Panc1 (cell line): Measurements from ENCODE around the gene NIPAL3. TPM values are rescaled to one million over a fixed set of nuclear protein-coding genes. Genes with fewer than 3 reads are reported as not detected.

Experiments
- ATAC-seq: fragments of 200-7000 bp; cut with Tn5 transposase; 2 replicates; pipeline ENCODE4 v1.9.1; 2020; ENCODE audit warnings: mild to moderate bottlenecking, moderate library complexity
- BruUV-seq: library from RNA; stranded (reverse); fragments of 400-500 nt; replicated peaks from 2 replicates; lab custom pipeline; 2021; lab: Mats Ljungman, UMichigan
- CTCF ChIA-PET: fragments of 300-600 bp; sonication (Branson Sonifier 250); formaldehyde crosslinking; loops from one replicate; lab custom pipeline; 2022; ENCODE audit warnings: antibody characterized with exemption; lab: Charles Lee
- POLR2A ChIA-PET: fragments of 300-600 bp; sonication (Branson Sonifier 250); formaldehyde crosslinking; loops from one replicate; lab custom pipeline; 2022; ENCODE audit warnings: antibody characterized with exemption; lab: Charles Lee
- DNase-seq: peaks from one replicate; pipeline ENCODE4 v3.0.0-alpha.2; 2010; ENCODE audit warnings: low read depth, low spot score
- H3K27ac ChIP-seq: 2 replicates; pipeline ENCODE4 v1.5.1; 2011; ENCODE audit warnings: mild to moderate bottlenecking, low read length, inconsistent platforms
- H3K27me3 ChIP-seq: fragments of 200-500 bp; sonication (Bioruptor generic); 2 replicates; pipeline ENCODE4 v1.6.0; 2014; ENCODE audit warnings: low read length, inconsistent platforms; ENCODE audit not compliant: control insufficient read depth, insufficient read depth
- H3K36me3 ChIP-seq: fragments of 200-500 bp; sonication (Bioruptor generic); 2 replicates; pipeline ENCODE4 v1.5.1; 2014; ENCODE audit warnings: inconsistent platforms, mild to moderate bottlenecking, low read length, moderate library complexity; ENCODE audit not compliant: control insufficient read depth, insufficient read depth
- H3K4me1 ChIP-seq: 2 replicates; pipeline ENCODE4 v1.5.1; 2011; ENCODE audit warnings: inconsistent platforms, mild to moderate bottlenecking, low read length, moderate library complexity; ENCODE audit not compliant: control insufficient read depth, insufficient read depth
- H3K4me3 ChIP-seq, 2 experiments: 2 replicates each; pipeline ENCODE4 v1.5.1; 2011 to 2012; ENCODE audit warnings: low read depth in 2 of 2, low read length in 2 of 2, mild to moderate bottlenecking in 2 of 2, inconsistent platforms in 1 of 2, moderate library complexity in 1 of 2
- H3K9me3 ChIP-seq: fragments of 200-500 bp; sonication (Bioruptor generic); 2 replicates; pipeline ENCODE4 v1.5.1; 2014; ENCODE audit warnings: low read depth, mild to moderate bottlenecking, inconsistent platforms, low read length, moderate library complexity; ENCODE audit not compliant: control insufficient read depth, insufficient read depth
- POLR2AphosphoS5 ChIP-seq: IDR thresholded peaks from 2 replicates; pipeline ENCODE4 v1.6.1; 2012; ENCODE audit warnings: mild to moderate bottlenecking, low read depth, low read length, moderate library complexity
- REST ChIP-seq, 2 experiments: IDR thresholded peaks; 2 replicates each; pipeline ENCODE4 v1.6.1; 2011 to 2012; ENCODE audit warnings: low read depth in 2 of 2, control low read depth in 1 of 2, low read length in 1 of 2, mild to moderate bottlenecking in 1 of 2, moderate library complexity in 1 of 2; ENCODE audit not compliant: insufficient read depth in 1 of 2
- SIN3A ChIP-seq: IDR thresholded peaks from 2 replicates; pipeline ENCODE4 v1.6.1; 2012; ENCODE audit warnings: low read depth, mild to moderate bottlenecking, low read length, moderate library complexity, borderline replicate concordance; ENCODE audit not compliant: insufficient read depth
- TCF7L2 ChIP-seq: IDR thresholded peaks from 2 replicates; pipeline ENCODE4 v1.6.1; 2011; ENCODE audit warnings: mild to moderate bottlenecking, low read depth, low read length, inconsistent platforms
- in situ Hi-C: cut with HindIII; loops from 2 replicates; pipeline ENCODE4 v1.10.0; 2016; ENCODE audit warnings: low sequenced_read_pairs, low pct_unique_long_range_greater_than_20kb
- intact Hi-C: fragments of 100-400 bp; cut with micrococcal nuclease; formaldehyde crosslinking; loops from one replicate; pipeline ENCODE4 v1.10.0; 2022; ENCODE audit not compliant: unreplicated experiment
- total RNA-seq: library from RNA; stranded (reverse); gene quantifications from one replicate; pipeline ENCODE4 v1.2.1, GENCODE V29; 2021; ENCODE audit not compliant: unreplicated experiment
- TF ChIP-seq, protein P1 (sequence below): fragments of 450-650 bp; IDR thresholded peaks from 2 replicates; pipeline ENCODE4 v1.5.1; 2017; ENCODE audit warnings: mild to moderate bottlenecking

NIPAL3 gene
- total RNA-seq, 1 experiment from 2014 or later = 13.6 TPM

- H3K9me3 ChIP-seq = no peaks in the 10 kb centered on the region
- ChIA-PET POLR2A (no interaction called here), CTCF (interaction anchor here (1.4 kb wide), 1 partner anchor 187 kb away, joined by 4 read pairs; no protein-coding TSS in a partner anchor)
- no TSS peak for BruUV-seq
- TF ChIP-seq, protein P1, sequence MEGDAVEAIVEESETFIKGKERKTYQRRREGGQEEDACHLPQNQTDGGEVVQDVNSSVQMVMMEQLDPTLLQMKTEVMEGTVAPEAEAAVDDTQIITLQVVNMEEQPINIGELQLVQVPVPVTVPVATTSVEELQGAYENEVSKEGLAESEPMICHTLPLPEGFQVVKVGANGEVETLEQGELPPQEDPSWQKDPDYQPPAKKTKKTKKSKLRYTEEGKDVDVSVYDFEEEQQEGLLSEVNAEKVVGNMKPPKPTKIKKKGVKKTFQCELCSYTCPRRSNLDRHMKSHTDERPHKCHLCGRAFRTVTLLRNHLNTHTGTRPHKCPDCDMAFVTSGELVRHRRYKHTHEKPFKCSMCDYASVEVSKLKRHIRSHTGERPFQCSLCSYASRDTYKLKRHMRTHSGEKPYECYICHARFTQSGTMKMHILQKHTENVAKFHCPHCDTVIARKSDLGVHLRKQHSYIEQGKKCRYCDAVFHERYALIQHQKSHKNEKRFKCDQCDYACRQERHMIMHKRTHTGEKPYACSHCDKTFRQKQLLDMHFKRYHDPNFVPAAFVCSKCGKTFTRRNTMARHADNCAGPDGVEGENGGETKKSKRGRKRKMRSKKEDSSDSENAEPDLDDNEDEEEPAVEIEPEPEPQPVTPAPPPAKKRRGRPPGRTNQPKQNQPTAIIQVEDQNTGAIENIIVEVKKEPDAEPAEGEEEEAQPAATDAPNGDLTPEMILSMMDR = no peak
- no peak for TF ChIP-seq POLR2AphosphoS5
- TF ChIP-seq TCF7L2 = no peak
- TF ChIP-seq SIN3A = no peak
- no peak for TF ChIP-seq REST (IDR thresholded peaks at IDR 0.05; ENCODE audit: insufficient read depth in 1 of 2, low read depth in 2 of 2, low read length in 1 of 2)
- DNase-seq = no peak
- H3K27me3 ChIP-seq = no peaks in the 10 kb centered on the region
- H3K4me3 ChIP-seq = no peak overlapping the region
- peak overlapping the region; percentile 56 for H3K27ac ChIP-seq
- no peaks in the 10 kb centered on the region for H3K36me3 ChIP-seq
- no peak for ATAC-seq
- in situ Hi-C loops = no loop called here
- H3K4me1 ChIP-seq = peaks cover 22% of the 10 kb centered on the region
- intact Hi-C loops = no loop called here
These were observed 26.3 kb upstream of the NIPAL3 start for GRCh38 chr1:24389231-24389678.

- POLR2A ChIA-PET = interaction anchor here (0.6 to 1.0 kb wide), 4 partner anchors 13 to 646 kb away, joined by 3 to 11 read pairs (median 4); no protein-coding TSS in a partner anchor
- in situ Hi-C loops = loop anchor here (5.0 to 10.0 kb wide), 2 partner anchors 194 to 244 kb away; no protein-coding TSS in a partner anchor
- intact Hi-C loops = loop anchor here (1.0 to 5.0 kb wide), 4 partner anchors 74 to 319 kb away; no protein-coding TSS in a partner anchor
- no peak overlapping the region for H3K4me3 ChIP-seq
- ATAC-seq = peak; percentile 86
- DNase-seq = peak; percentile 71
- H3K27me3 ChIP-seq = no peaks in the 10 kb centered on the region
- peaks cover 22% of the 10 kb centered on the region for H3K4me1 ChIP-seq
- no peaks in the 10 kb centered on the region for H3K36me3 ChIP-seq
- no peaks in the 10 kb centered on the region for H3K9me3 ChIP-seq
- TF ChIP-seq SIN3A (no peak), POLR2AphosphoS5 (no peak), TCF7L2 (no peak), REST (IDR thresholded peaks at IDR 0.05; ENCODE audit: insufficient read depth in 1 of 2, low read depth in 2 of 2, low read length in 1 of 2) (0 out of 4 replicates have a peak, but pooled peaks of 1 of the 2 experiments have one; percentile 48)
- TF ChIP-seq, protein P1 = peak; percentile 98
- CTCF ChIA-PET = interaction anchor here (0.5 to 4.3 kb wide), 19 partner anchors 19 to 1260 kb away, joined by 3 to 125 read pairs (median 3); partner anchors contain the start of genes GRHL3 and NIPAL3
- peak overlapping the region; percentile 70 for H3K27ac ChIP-seq
- no TSS peak for BruUV-seq
These were observed 24.4 kb upstream of the NIPAL3 start for GRCh38 chr1:24390924-24391782.
